CD4-positive, alpha-beta T cell (primary cell): Measurements from ENCODE around the gene CCDC152. TPM values are rescaled to one million over a fixed set of nuclear protein-coding genes. Genes with fewer than 3 reads are reported as not detected.

Experiments
- ATAC-seq: fragments of 200-7000 bp; cut with Tn5 transposase; one replicate; pipeline ENCODE4 v1.10.0; 2022; ENCODE audit warnings: mild to moderate bottlenecking; ENCODE audit not compliant: poor library complexity
- CTCF ChIA-PET: fragments of 350-600 bp; sonication (Branson Sonifier 250); formaldehyde crosslinking; loops from one replicate; lab custom pipeline; 2021; ENCODE audit warnings: antibody characterized with exemption, inconsistent platforms; lab: Charles Lee
- POLR2A ChIA-PET: fragments of 350-600 bp; sonication (Branson Sonifier 250); formaldehyde crosslinking; loops from one replicate; lab custom pipeline; 2021; ENCODE audit warnings: antibody characterized with exemption, inconsistent platforms; lab: Charles Lee
- DNase-seq, 14 experiments: peaks; one replicate each; pipeline ENCODE4 v3.0.0-alpha.2; 2013 to 2020; ENCODE audit warnings: mixed read lengths in 2 of 14
- H3K27ac ChIP-seq, 2 donors: one replicate each; pipeline versions ENCODE4 v1.5.1 to v1.7.0; 2013; ENCODE audit warnings: low read length in 2 of 2, low read depth in 1 of 2, mild to moderate bottlenecking in 1 of 2
- H3K27me3 ChIP-seq, 2 experiments: 1 replicate in 1 of 2; 2 replicates in 1 of 2; pipeline versions ENCODE4 v1.6.1 to v1.7.0; 2013; ENCODE audit warnings: low read length in 2 of 2, control low read depth in 1 of 2, mild to moderate bottlenecking in 1 of 2, moderate library complexity in 1 of 2; ENCODE audit not compliant: insufficient read depth in 2 of 2, control insufficient read depth in 1 of 2
- H3K36me3 ChIP-seq: one replicate; pipeline ENCODE4 v1.6.1; 2013; ENCODE audit warnings: low read length, control low read depth; ENCODE audit not compliant: insufficient read depth
- H3K4me1 ChIP-seq: one replicate; pipeline ENCODE4 v1.6.1; 2013; ENCODE audit warnings: low read length, control low read depth; ENCODE audit not compliant: insufficient read depth
- H3K4me3 ChIP-seq: one replicate; pipeline ENCODE4 v1.5.1; 2013; ENCODE audit warnings: mild to moderate bottlenecking, low read length, moderate library complexity
- H3K9me3 ChIP-seq, 2 experiments: 1 replicate in 1 of 2; 2 replicates in 1 of 2; pipeline versions ENCODE4 v1.6.1 to v1.7.0; 2013; ENCODE audit warnings: low read length in 2 of 2, mild to moderate bottlenecking in 2 of 2, control low read depth in 1 of 2, moderate library complexity in 1 of 2; ENCODE audit not compliant: control insufficient read depth in 1 of 2, insufficient read depth in 1 of 2
- H3K27ac Mint-ChIP-seq: one replicate; pipeline ENCODE4 v1.8.0; 2020; ENCODE audit warnings: mixed read lengths
- H3K27me3 Mint-ChIP-seq: one replicate; pipeline ENCODE4 v1.8.0; 2021; ENCODE audit warnings: mixed read lengths
- H3K36me3 Mint-ChIP-seq: one replicate; pipeline ENCODE4 v1.8.0; 2021; ENCODE audit warnings: low read depth, mixed read lengths
- H3K4me1 Mint-ChIP-seq: one replicate; pipeline ENCODE4 v1.8.0; 2021; ENCODE audit warnings: low read depth, mixed read lengths
- H3K4me3 Mint-ChIP-seq: one replicate; pipeline ENCODE4 v1.8.0; 2020; ENCODE audit warnings: mild to moderate bottlenecking, mixed read lengths
- H3K9me3 Mint-ChIP-seq: one replicate; pipeline ENCODE4 v1.8.0; 2020; ENCODE audit warnings: mixed read lengths
- intact Hi-C, 2 experiments: fragments of 100-400 bp; cut with DNase I in 1 of 2; cut with micrococcal nuclease in 1 of 2; formaldehyde crosslinking; loops; one replicate each; pipeline versions ENCODE4 v1.15.1 to v1.9.0; 2023 to 2025; cut with DNase I, micrococcal nuclease
- total RNA-seq, 174 experiments: library from RNA in 2 of 174; stranded (reverse) in 2 of 174; gene quantifications; one replicate each; pipeline ENCODE4 v1.2.3 and lab custom pipeline; 2021 to 2026
- TF ChIP-seq, protein P1 (sequence below): fragments of 200-600 bp; IDR thresholded peaks from one replicate; pipeline ENCODE4 v1.8.0; 2022; ENCODE audit warnings: antibody characterized with exemption, mild to moderate bottlenecking

CCDC152 gene
- total RNA-seq, 2 experiments from 2014 or later, result 1.2 to 1.6 TPM

DNA sequence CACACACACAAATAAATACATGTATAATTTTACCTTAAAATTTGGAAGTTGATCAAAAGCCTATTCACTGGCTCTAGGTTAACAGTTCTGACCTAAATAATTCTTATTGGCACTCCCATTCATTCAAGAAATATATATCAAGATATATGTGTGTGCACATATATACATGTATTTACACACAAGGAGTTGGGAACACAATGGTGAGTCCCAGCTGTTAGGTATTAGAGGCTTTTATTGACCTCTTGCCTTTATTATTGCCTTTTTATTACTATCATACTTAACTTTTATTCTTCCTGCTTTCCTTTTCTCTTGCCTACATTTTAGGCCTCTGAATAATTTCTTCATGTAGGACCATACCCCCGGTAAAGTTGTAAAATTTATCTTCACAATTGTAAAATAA lies 25.0 kb downstream of the CCDC152 start:
- H3K27me3 ChIP-seq, result no peaks in the 10 kb centered on the region
- Mint-ChIP-seq H3K4me3 (no peak overlapping the region), H3K9me3 (peaks cover 8% of the 10 kb centered on the region), H3K27me3 (no peaks in the 10 kb centered on the region), H3K4me1 (no peaks in the 10 kb centered on the region), H3K27ac (no peak overlapping the region), H3K36me3 (peaks cover 42% of the 10 kb centered on the region)
- no peaks in the 10 kb centered on the region for H3K36me3 ChIP-seq
- intact Hi-C loops, result no loop called here
- no peak for ATAC-seq
- peaks cover 0 to 14% of the 10 kb centered on the region in 2 experiments for H3K9me3 ChIP-seq
- TF ChIP-seq, protein P1, sequence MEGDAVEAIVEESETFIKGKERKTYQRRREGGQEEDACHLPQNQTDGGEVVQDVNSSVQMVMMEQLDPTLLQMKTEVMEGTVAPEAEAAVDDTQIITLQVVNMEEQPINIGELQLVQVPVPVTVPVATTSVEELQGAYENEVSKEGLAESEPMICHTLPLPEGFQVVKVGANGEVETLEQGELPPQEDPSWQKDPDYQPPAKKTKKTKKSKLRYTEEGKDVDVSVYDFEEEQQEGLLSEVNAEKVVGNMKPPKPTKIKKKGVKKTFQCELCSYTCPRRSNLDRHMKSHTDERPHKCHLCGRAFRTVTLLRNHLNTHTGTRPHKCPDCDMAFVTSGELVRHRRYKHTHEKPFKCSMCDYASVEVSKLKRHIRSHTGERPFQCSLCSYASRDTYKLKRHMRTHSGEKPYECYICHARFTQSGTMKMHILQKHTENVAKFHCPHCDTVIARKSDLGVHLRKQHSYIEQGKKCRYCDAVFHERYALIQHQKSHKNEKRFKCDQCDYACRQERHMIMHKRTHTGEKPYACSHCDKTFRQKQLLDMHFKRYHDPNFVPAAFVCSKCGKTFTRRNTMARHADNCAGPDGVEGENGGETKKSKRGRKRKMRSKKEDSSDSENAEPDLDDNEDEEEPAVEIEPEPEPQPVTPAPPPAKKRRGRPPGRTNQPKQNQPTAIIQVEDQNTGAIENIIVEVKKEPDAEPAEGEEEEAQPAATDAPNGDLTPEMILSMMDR, result no peak
- no peak overlapping the region for H3K27ac ChIP-seq
- DNase-seq, result no peak
- no peak overlapping the region for H3K4me3 ChIP-seq
- POLR2A ChIA-PET, result no interaction called here
- H3K4me1 ChIP-seq, result no peaks in the 10 kb centered on the region
- CTCF ChIA-PET, result no interaction called here

DNA sequence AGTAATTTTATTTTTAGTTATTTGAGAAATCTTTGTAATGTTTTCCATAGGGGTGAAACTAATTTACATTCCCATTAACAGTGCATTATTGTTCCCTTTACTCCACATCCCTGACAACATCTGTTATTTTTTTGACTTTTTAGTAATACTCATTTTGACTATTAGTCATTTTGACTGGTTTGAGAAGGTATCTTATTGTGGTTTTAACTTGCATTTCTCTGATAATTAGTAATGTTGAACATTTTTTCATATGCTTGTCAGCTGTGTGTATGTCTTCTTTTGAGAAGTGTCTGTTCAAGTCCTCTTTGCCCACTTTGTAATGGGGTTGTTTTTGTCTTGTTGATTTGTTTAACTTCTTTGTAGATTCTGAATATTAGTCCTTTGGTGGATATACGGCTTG lies 27.5 kb downstream of the CCDC152 start:
- H3K4me1 Mint-ChIP-seq, result no peaks in the 10 kb centered on the region
- no peaks in the 10 kb centered on the region for H3K4me1 ChIP-seq
- DNase-seq, result no peak
- H3K36me3 Mint-ChIP-seq, result peaks cover 62% of the 10 kb centered on the region
- no peaks in the 10 kb centered on the region for H3K27me3 Mint-ChIP-seq
- peaks cover 0 to 2% of the 10 kb centered on the region in 2 experiments for H3K27me3 ChIP-seq
- H3K9me3 ChIP-seq, result peaks cover 8 to 29% of the 10 kb centered on the region in 2 experiments
- ChIA-PET POLR2A (no interaction called here), CTCF (no interaction called here)
- peaks cover 10% of the 10 kb centered on the region for H3K9me3 Mint-ChIP-seq
- no peaks in the 10 kb centered on the region for H3K36me3 ChIP-seq
- no peak overlapping the region for H3K27ac ChIP-seq
- H3K4me3 ChIP-seq, result no peak overlapping the region
- TF ChIP-seq, protein P1, result no peak
- no peak for ATAC-seq
- H3K27ac Mint-ChIP-seq, result no peak overlapping the region
- intact Hi-C loops, result no loop called here
- H3K4me3 Mint-ChIP-seq, result no peak overlapping the region

DNA sequence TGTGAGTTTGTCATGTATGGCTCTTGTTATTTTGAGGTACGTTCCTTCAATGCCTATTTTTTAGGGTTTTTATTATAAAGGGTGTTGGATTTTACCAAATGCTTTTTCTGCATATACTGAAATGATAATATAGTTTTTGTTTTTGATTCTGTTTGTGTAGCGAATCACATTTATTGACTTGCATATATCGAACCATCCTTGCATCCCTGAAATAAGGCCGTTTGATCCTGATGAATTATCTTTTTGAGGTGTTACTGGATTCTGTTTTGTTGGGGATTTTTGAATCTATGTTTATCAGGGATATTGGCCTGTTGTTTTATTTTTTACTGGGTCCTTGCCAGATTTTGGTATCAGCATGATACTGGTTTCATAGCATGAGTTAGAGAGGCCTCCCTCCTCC lies 29.1 kb downstream of the CCDC152 start:
- Mint-ChIP-seq H3K36me3 (peaks cover 74% of the 10 kb centered on the region), H3K4me1 (no peaks in the 10 kb centered on the region), H3K9me3 (peaks cover 12% of the 10 kb centered on the region), H3K27me3 (peaks cover 6% of the 10 kb centered on the region), H3K4me3 (no peak overlapping the region), H3K27ac (no peak overlapping the region)
- ChIA-PET POLR2A (interaction anchor here (0.7 kb wide), 1 partner anchor 367 kb away, joined by 3 read pairs; no protein-coding TSS in a partner anchor), CTCF (no interaction called here)
- Histone ChIP-seq H3K27me3 (peaks cover 0 to 2% of the 10 kb centered on the region in 2 experiments), H3K4me3 (no peak overlapping the region), H3K4me1 (no peaks in the 10 kb centered on the region), H3K36me3 (no peaks in the 10 kb centered on the region), H3K9me3 (peaks cover 12 to 29% of the 10 kb centered on the region in 2 experiments), H3K27ac (no peak overlapping the region)
- ATAC-seq (no peak), DNase-seq (no peak)
- TF ChIP-seq, protein P1, result no peak
- intact Hi-C loops, result no loop called here
